Right lobe of liver (tissue), 4 donors: ENCODE results near the gene DGUOK.

Experiments used
- CTCF ChIP-seq, 4 donors: fragments of 200-600 bp in 3 of 4; fragments of 450-650 bp in 1 of 4; IDR thresholded peaks; one replicate each; pipeline versions ENCODE4 v1.5.1 to v1.8.0; 2016 to 2022; ENCODE audit warnings: antibody characterized with exemption in 4 of 4, mild to moderate bottlenecking in 2 of 4
- POLR2A ChIP-seq: fragments of 450-650 bp; IDR thresholded peaks from one replicate; pipeline ENCODE4 v1.6.1; 2017; ENCODE audit warnings: antibody characterized with exemption, mild to moderate bottlenecking
- donor health status: DM: no; HTN: no; CAD: no.
- donor health status: DM: no; HTN: no; CAD: no.
- donor health status: DM: no; HTN: yes; CAD: no.

- TF ChIP-seq CTCF (IDR thresholded peaks at IDR 0.05): no peak
- no peak for TF ChIP-seq POLR2A
Measured at GRCh38 chr2:73930386-73930785, 3.7 kb downstream of the DGUOK start.
